IMR-90 (cell line): Measurements from ENCODE around the gene HCN4. TPM values are rescaled to one million over a fixed set of nuclear protein-coding genes. Genes with fewer than 3 reads are reported as not detected.

Source experiments
- ATAC-seq: fragments of 200-7000 bp; cut with Tn5 transposase; 2 replicates; pipeline ENCODE4 v1.9.1; 2020; ENCODE audit warnings: low read depth, mild to moderate bottlenecking, moderate library complexity
- BruUV-seq: library from RNA; stranded (reverse); fragments of 400-500 nt; replicated peaks from 2 replicates; lab custom pipeline; 2021; lab: Mats Ljungman, UMichigan
- CTCF ChIA-PET: fragments of 300-600 bp; formaldehyde crosslinking; extraction: SDS; loops from one replicate; lab custom pipeline; 2021; ENCODE audit warnings: antibody characterized with exemption; lab: Yijun Ruan, JAX
- POLR2A ChIA-PET: fragments of 300-600 bp; sonication (Branson Sonifier 250); formaldehyde crosslinking; loops from one replicate; lab custom pipeline; 2022; ENCODE audit warnings: antibody characterized with exemption; ENCODE audit not compliant: unreplicated experiment; lab: Charles Lee
- DNase-seq: peaks from one replicate; pipeline ENCODE4 v3.0.0; 2013
- H2AFZ ChIP-seq: replicated peaks from 2 replicates; pipeline ENCODE3; 2013; ENCODE audit warnings: low read length, mild to moderate bottlenecking; ENCODE audit not compliant: poor library complexity
- H2AK5ac ChIP-seq: 2 replicates; pipeline ENCODE4 v1.6.1; 2013; ENCODE audit warnings: low read depth, low read length, inconsistent platforms
- H2AK9ac ChIP-seq: replicated peaks from 2 replicates; pipeline ENCODE3; 2013; ENCODE audit warnings: mild to moderate bottlenecking, low read depth, low read length, moderate library complexity; ENCODE audit not compliant: poor library complexity
- H2BK120ac ChIP-seq: 2 replicates; pipeline ENCODE4 v1.6.1; 2013; ENCODE audit warnings: low read depth, low read length, inconsistent platforms
- H2BK15ac ChIP-seq: 3 replicates; pipeline ENCODE4 v1.6.1; 2013; ENCODE audit warnings: low read depth, low read length, inconsistent platforms
- H2BK20ac ChIP-seq: 2 replicates; pipeline ENCODE4 v1.6.1; 2013; ENCODE audit warnings: low read depth, mild to moderate bottlenecking, inconsistent platforms, low read length, moderate library complexity
- H2BK5ac ChIP-seq: 2 replicates; pipeline ENCODE4 v1.6.1; 2013; ENCODE audit warnings: mild to moderate bottlenecking, low read depth, low read length, inconsistent platforms; ENCODE audit not compliant: poor library complexity, severe bottlenecking
- H3K14ac ChIP-seq: replicated peaks from 2 replicates; pipeline ENCODE4 v1.6.1; 2013; ENCODE audit warnings: low read depth, low read length, inconsistent platforms
- H3K18ac ChIP-seq: 2 replicates; pipeline ENCODE4 v1.6.1; 2013; ENCODE audit warnings: low read depth, low read length, control low read depth
- H3K23ac ChIP-seq: 2 replicates; pipeline ENCODE4 v1.6.1; 2013; ENCODE audit warnings: low read depth, low read length, inconsistent platforms
- H3K27ac ChIP-seq: 2 replicates; pipeline ENCODE4 v1.5.1; 2013; ENCODE audit warnings: mild to moderate bottlenecking, control low read depth, low read length; ENCODE audit not compliant: insufficient read depth
- H3K27me3 ChIP-seq: 2 replicates; pipeline ENCODE4 v1.6.1; 2013; ENCODE audit warnings: low read length; ENCODE audit not compliant: control insufficient read depth, insufficient read depth
- H3K36me3 ChIP-seq: 2 replicates; pipeline ENCODE4 v1.6.1; 2013; ENCODE audit warnings: low read length, mixed read lengths; ENCODE audit not compliant: control insufficient read depth, insufficient read depth
- H3K4ac ChIP-seq: 2 replicates; pipeline ENCODE4 v1.6.1; 2013; ENCODE audit warnings: low read depth, low read length, inconsistent platforms
- H3K4me1 ChIP-seq: 2 replicates; pipeline ENCODE4 v1.6.1; 2013; ENCODE audit warnings: low read length, mixed read lengths; ENCODE audit not compliant: control insufficient read depth, insufficient read depth
- H3K4me2 ChIP-seq: 2 replicates; pipeline ENCODE4 v1.6.1; 2013; ENCODE audit warnings: low read depth, mild to moderate bottlenecking, control low read depth, low read length, moderate library complexity
- H3K4me3 ChIP-seq: 2 replicates; pipeline ENCODE4 v1.5.1; 2013; ENCODE audit warnings: low read depth, mild to moderate bottlenecking, control low read depth, low read length, moderate library complexity; ENCODE audit not compliant: insufficient read depth
- H3K56ac ChIP-seq: 2 replicates; pipeline ENCODE4 v1.6.1; 2013; ENCODE audit warnings: low read length, inconsistent platforms; ENCODE audit not compliant: insufficient read depth; ENCODE audit errors: extremely low read depth
- H3K79me1 ChIP-seq, 2 experiments: 2 replicates each; pipeline ENCODE4 v1.6.1; 2013; ENCODE audit warnings: low read length in 2 of 2, inconsistent platforms in 1 of 2, low read depth in 1 of 2
- H3K9ac ChIP-seq: 2 replicates; pipeline ENCODE4 v1.6.1; 2013; ENCODE audit warnings: low read depth, low read length, control low read depth
- H3K9me1 ChIP-seq: 2 replicates; pipeline ENCODE4 v1.6.1; 2013; ENCODE audit warnings: low read length, inconsistent platforms; ENCODE audit not compliant: insufficient read depth
- H3K9me3 ChIP-seq: 2 replicates; pipeline ENCODE4 v1.6.1; 2013; ENCODE audit warnings: low read length; ENCODE audit not compliant: control insufficient read depth, insufficient read depth
- H4K20me1 ChIP-seq: 2 replicates; pipeline ENCODE4 v1.6.1; 2013; ENCODE audit warnings: low read length, inconsistent platforms; ENCODE audit not compliant: insufficient read depth
- H4K5ac ChIP-seq: 2 replicates; pipeline ENCODE4 v1.6.1; 2013; ENCODE audit warnings: mild to moderate bottlenecking, low read depth, low read length, control low read depth
- H4K8ac ChIP-seq, 2 experiments: 2 replicates each; pipeline ENCODE4 v1.6.1; 2013; ENCODE audit warnings: low read depth in 2 of 2, low read length in 2 of 2, control low read depth in 1 of 2, inconsistent platforms in 1 of 2
- H4K91ac ChIP-seq: 2 replicates; pipeline ENCODE4 v1.6.1; 2013; ENCODE audit warnings: low read depth, low read length, inconsistent platforms; ENCODE audit not compliant: insufficient read depth
- BHLHE40 ChIP-seq: fragments of 150-350 bp; IDR thresholded peaks from 2 replicates; pipeline ENCODE4 v1.6.1; 2016; ENCODE audit warnings: mild to moderate bottlenecking, low read depth, low read length
- CEBPB ChIP-seq: IDR thresholded peaks from 2 replicates; pipeline ENCODE4 v1.6.1; 2012; ENCODE audit warnings: low read depth, low read length, improper control_type of control experiment
- CHD1 ChIP-seq: IDR thresholded peaks from 2 replicates; pipeline ENCODE4 v1.6.1; 2012; ENCODE audit warnings: low read depth, low read length, improper control_type of control experiment
- FOS ChIP-seq: fragments of 150-350 bp; IDR thresholded peaks from 2 replicates; pipeline ENCODE4 v1.6.1; 2016; ENCODE audit warnings: low read depth, low read length
- MAZ ChIP-seq: IDR thresholded peaks from 2 replicates; pipeline ENCODE4 v1.6.1; 2012; ENCODE audit warnings: low read depth, mild to moderate bottlenecking, low read length, improper control_type of control experiment, moderate library complexity, borderline replicate concordance
- MXI1 ChIP-seq: IDR thresholded peaks from 2 replicates; pipeline ENCODE4 v1.6.1; 2012; ENCODE audit warnings: low read depth, mild to moderate bottlenecking, low read length, moderate library complexity, borderline replicate concordance
- NFE2L2 ChIP-seq: fragments of 150-350 bp; IDR thresholded peaks from 2 replicates; pipeline ENCODE4 v1.6.1; 2016; ENCODE audit warnings: low read depth, mild to moderate bottlenecking, low read length
- POLR2A ChIP-seq: IDR thresholded peaks from 2 replicates; pipeline ENCODE4 v1.6.1; 2012; ENCODE audit warnings: mild to moderate bottlenecking, low read depth, low read length
- RCOR1 ChIP-seq: IDR thresholded peaks from 2 replicates; pipeline ENCODE4 v1.6.1; 2012; ENCODE audit warnings: mild to moderate bottlenecking, low read length, improper control_type of control experiment; ENCODE audit not compliant: insufficient replicate concordance
- SMC3 ChIP-seq: fragments of 150-350 bp; IDR thresholded peaks from 2 replicates; pipeline ENCODE4 v1.6.1; 2016; ENCODE audit warnings: low read depth, mild to moderate bottlenecking, antibody characterized with exemption, low read length, moderate library complexity
- WGBS, 2 experiments: methylation state at CpG; one replicate each; pipeline versions ENCODE4 v1.1.5 to v1.1.7; 2013; ENCODE audit warnings: missing lambda C conversion rate in 2 of 2; ENCODE audit not compliant: insufficient read length in 1 of 2; ENCODE audit errors: extremely low coverage in 2 of 2; 5-methylcytosine and 5-hydroxymethylcytosine counted together
- dilution Hi-C: fragments of 300-500 bp; cut with HindIII; formaldehyde crosslinking; loops from one replicate; pipeline ENCODE4 v1.14.3; 2018; ENCODE audit warnings: low sequenced_read_pairs; ENCODE audit not compliant: unreplicated experiment
- in situ Hi-C: fragments of 300-500 bp; cut with MboI; formaldehyde crosslinking; loops from 3 replicates; pipeline ENCODE4 v1.14.3; 2019; ENCODE audit warnings: low sequenced_read_pairs, inconsistent platforms, mixed read lengths
- intact Hi-C: fragments of 100-400 bp; cut with micrococcal nuclease; formaldehyde crosslinking; loops from 2 replicates; pipeline ENCODE4 v1.10.0; 2022
- polyA plus RNA-seq, 3 experiments: library from polyadenylated mRNA; depleted of rRNA; stranded (reverse); fragments of >200 nt; gene quantifications; 2 replicates each; pipeline ENCODE4 v1.2.3, GENCODE V29; 2012; ENCODE audit warnings: low replicate concordance in 1 of 3
- total RNA-seq: library from RNA; depleted of rRNA; stranded (reverse); fragments of >200 nt; gene quantifications from 2 replicates; pipeline ENCODE4 v1.2.3, GENCODE V29; 2012
- TF ChIP-seq, protein P1 (sequence below): fragments of 150-350 bp; IDR thresholded peaks from 2 replicates; pipeline ENCODE4 v1.6.1; 2016; ENCODE audit warnings: low read depth, mild to moderate bottlenecking, low read length, moderate library complexity, borderline replicate concordance
- TF ChIP-seq, protein P2 (sequence below): fragments of 150-350 bp; IDR thresholded peaks from 2 replicates; pipeline ENCODE4 v1.6.1; 2017; ENCODE audit warnings: mild to moderate bottlenecking, antibody characterized with exemption, low read length, low read depth
- TF ChIP-seq, protein P3 (sequence below): conservative IDR thresholded peaks from 2 replicates; pipeline ENCODE4 v1.5.1; 2012; ENCODE audit warnings: mild to moderate bottlenecking, low read depth, low read length, improper control_type of control experiment

HCN4 gene
- total and polyA plus RNA-seq, 2 of the 4 experiments (the other 2 are of a cell fraction) = not detected

DNA sequence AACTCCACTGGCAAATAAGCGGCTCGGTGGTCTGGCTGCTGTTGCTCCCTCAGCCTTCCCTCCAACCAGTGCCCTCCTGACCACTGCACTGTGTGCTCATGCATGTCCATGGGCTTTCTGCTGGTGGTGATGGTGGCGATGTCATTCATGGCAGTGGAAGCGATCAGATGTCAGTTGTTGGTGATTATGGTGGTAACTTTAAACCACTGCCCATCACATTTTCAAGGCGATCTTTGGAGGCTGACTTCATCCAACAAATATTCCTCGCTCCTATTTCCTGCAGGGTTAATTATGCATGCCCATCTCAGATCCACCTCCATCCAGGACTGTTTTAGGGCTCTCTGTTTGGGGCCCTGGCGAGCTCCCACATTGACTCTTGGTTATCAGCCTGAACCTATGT lies 13.4 kb upstream of the HCN4 start:
- WGBS, 2 experiments = no CpG with 5 or more reads among the region's 7 CpGs
- no TSS peak for BruUV-seq
- Histone ChIP-seq H4K20me1 (no peaks in the 10 kb centered on the region), H4K91ac (no peak overlapping the region), H3K4ac (no peak overlapping the region), H3K36me3 (no peaks in the 10 kb centered on the region), H2BK5ac (no peak overlapping the region), H3K23ac (no peak overlapping the region), H3K27ac (no peak overlapping the region), H3K27me3 (peaks cover 42% of the 10 kb centered on the region), H3K9ac (no peak overlapping the region), H4K5ac (no peak overlapping the region), H3K18ac (no peak overlapping the region), H3K79me1 (no peaks in the 10 kb centered on the region), H3K4me2 (no peak overlapping the region), H3K4me1 (no peaks in the 10 kb centered on the region), H3K4me3 (no peak overlapping the region), H2BK120ac (no peak overlapping the region), H2BK15ac (no peak overlapping the region), H3K9me3 (peaks cover 4% of the 10 kb centered on the region), H2AFZ (no peak overlapping the region), H3K9me1 (no peaks in the 10 kb centered on the region), H3K14ac (no peak overlapping the region), H2AK5ac (no peak overlapping the region), H4K8ac (no peak overlapping the region), H2AK9ac (no peak overlapping the region), H2BK20ac (no peak overlapping the region), H3K56ac (no peak overlapping the region)
- no peak for DNase-seq
- dilution Hi-C loops = no loop called here
- TF ChIP-seq MAZ = no peak
- no peak for TF ChIP-seq CEBPB
- TF ChIP-seq MXI1 = no peak
- no peak for TF ChIP-seq RCOR1
- TF ChIP-seq, protein P1, sequence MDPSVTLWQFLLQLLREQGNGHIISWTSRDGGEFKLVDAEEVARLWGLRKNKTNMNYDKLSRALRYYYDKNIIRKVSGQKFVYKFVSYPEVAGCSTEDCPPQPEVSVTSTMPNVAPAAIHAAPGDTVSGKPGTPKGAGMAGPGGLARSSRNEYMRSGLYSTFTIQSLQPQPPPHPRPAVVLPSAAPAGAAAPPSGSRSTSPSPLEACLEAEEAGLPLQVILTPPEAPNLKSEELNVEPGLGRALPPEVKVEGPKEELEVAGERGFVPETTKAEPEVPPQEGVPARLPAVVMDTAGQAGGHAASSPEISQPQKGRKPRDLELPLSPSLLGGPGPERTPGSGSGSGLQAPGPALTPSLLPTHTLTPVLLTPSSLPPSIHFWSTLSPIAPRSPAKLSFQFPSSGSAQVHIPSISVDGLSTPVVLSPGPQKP = no peak
- TF ChIP-seq SMC3 = no peak
- TF ChIP-seq, protein P2, sequence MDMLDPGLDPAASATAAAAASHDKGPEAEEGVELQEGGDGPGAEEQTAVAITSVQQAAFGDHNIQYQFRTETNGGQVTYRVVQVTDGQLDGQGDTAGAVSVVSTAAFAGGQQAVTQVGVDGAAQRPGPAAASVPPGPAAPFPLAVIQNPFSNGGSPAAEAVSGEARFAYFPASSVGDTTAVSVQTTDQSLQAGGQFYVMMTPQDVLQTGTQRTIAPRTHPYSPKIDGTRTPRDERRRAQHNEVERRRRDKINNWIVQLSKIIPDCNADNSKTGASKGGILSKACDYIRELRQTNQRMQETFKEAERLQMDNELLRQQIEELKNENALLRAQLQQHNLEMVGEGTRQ = no peak
- TF ChIP-seq CHD1 = no peak
- TF ChIP-seq NFE2L2 = no peak
- TF ChIP-seq POLR2A = no peak
- no peak for TF ChIP-seq BHLHE40
- TF ChIP-seq, protein P3, sequence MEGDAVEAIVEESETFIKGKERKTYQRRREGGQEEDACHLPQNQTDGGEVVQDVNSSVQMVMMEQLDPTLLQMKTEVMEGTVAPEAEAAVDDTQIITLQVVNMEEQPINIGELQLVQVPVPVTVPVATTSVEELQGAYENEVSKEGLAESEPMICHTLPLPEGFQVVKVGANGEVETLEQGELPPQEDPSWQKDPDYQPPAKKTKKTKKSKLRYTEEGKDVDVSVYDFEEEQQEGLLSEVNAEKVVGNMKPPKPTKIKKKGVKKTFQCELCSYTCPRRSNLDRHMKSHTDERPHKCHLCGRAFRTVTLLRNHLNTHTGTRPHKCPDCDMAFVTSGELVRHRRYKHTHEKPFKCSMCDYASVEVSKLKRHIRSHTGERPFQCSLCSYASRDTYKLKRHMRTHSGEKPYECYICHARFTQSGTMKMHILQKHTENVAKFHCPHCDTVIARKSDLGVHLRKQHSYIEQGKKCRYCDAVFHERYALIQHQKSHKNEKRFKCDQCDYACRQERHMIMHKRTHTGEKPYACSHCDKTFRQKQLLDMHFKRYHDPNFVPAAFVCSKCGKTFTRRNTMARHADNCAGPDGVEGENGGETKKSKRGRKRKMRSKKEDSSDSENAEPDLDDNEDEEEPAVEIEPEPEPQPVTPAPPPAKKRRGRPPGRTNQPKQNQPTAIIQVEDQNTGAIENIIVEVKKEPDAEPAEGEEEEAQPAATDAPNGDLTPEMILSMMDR = no peak
- TF ChIP-seq FOS = no peak
- ChIA-PET CTCF (no interaction called here), POLR2A (no interaction called here)
- no peak for ATAC-seq
- intact Hi-C loops = no loop called here
- in situ Hi-C loops = no loop called here
